ENCODE measurements around the gene FLOT2.
"Not testable (repeated sequence)": the region's sequence is repeated elsewhere in the genome, so short reads cannot be mapped to it uniquely, and the experiment has no call there.

FLOT2 gene

GRCh38 chr17:28848667-28849066, 48.9 kb downstream of the FLOT2 start:
- DNase-seq (ENCODE audit: low read depth); in situ Hi-C loops (cut with HindIII; ENCODE audit: low sequenced_read_pairs): not testable (repeated sequence)

DNA sequence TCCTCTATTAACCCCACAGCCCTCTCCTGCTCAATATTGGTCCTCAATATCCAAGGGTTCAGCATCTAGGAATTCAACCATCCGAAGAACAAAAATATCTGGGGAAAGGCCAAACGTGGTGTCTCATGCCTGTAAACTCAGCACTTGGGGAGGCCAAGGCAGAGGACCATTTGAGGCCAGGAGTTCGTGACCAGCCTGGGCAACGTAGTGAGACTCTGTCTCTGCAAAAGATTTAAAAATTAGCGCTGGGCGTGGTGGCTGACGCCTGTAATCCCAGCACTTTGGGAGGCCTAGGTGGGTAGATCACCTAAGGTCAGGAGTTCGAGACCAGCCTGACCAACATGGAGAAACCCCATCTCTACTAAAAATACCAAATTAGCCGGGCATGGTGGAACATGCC, 50.8 kb downstream of the FLOT2 start:
- DNase-seq (ENCODE audit: low read depth); H3K4me3 ChIP-seq (ENCODE audit: low read depth, low read length); in situ Hi-C loops (cut with HindIII; ENCODE audit: low sequenced_read_pairs): not testable (repeated sequence)

More at GRCh38 chr17:28848667-28849066, 48.9 kb downstream of the FLOT2 start:
- TF ChIP-seq CTCF (IDR thresholded peaks at IDR 0.05; ENCODE audit: low read depth, low read length, missing control alignments) = peak; percentile 33
- not testable (repeated sequence) for H3K4me3 ChIP-seq (ENCODE audit: low read depth, low read length)

GRCh38 chr17:28846231-28846630, 51.3 kb downstream of the FLOT2 start:
- TF ChIP-seq CTCF (IDR thresholded peaks at IDR 0.05; ENCODE audit: low read depth, low read length, missing control alignments) = no peak

GRCh38 chr17:28843816-28844148, 53.8 kb downstream of the FLOT2 start:
- no peak for TF ChIP-seq CTCF (IDR thresholded peaks at IDR 0.05; ENCODE audit: low read depth, low read length, missing control alignments)
- in situ Hi-C loops (cut with HindIII; ENCODE audit: low sequenced_read_pairs) = no loop called here
- no peak for DNase-seq (ENCODE audit: low read depth)
- no peak overlapping the region for H3K4me3 ChIP-seq (ENCODE audit: low read depth, low read length)

More at GRCh38 chr17:28846231-28846630, 51.3 kb downstream of the FLOT2 start:
- in situ Hi-C loops (cut with HindIII; ENCODE audit: low sequenced_read_pairs) = no loop called here
- DNase-seq (ENCODE audit: low read depth) = no peak
- H3K4me3 ChIP-seq (ENCODE audit: low read depth, low read length) = no peak overlapping the region

DNA sequence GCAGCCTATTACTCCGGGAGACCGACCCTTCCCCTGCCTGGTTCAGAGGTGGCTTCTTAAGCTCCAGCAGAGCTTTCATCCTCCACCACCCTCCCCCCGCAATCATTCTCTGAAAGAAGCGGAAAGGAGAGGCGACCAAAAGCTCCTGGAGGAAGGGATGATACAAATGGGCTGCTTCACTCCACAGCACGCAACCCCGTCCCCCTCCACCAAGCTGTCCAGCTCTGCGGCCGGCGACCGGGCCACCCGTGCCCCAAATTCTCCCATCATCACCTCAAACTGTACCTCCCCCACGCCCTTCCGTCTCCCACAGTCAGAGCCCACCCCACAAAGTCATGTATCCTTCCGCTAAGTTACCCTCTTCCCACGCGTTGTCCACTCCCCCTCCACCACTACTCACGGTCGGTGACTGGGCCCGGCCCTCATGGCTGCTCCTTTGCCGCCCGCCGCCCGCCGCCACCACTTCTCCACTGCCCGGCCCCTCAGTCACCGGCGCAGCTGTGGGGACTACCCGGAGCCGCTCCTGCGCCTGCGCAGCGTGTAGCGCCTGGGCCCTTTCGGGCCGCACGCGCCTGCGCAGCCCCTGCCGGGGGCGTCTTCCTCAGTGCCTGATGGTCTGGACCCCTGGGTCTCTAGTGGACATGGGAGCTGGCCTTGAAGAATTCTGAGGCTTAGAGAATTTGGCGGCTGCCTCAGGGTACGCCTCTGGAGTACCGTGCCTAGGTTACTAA, 55.1 kb downstream of the FLOT2 start, which contains the start of gene FAM222B:
FAM222B (minus strand) TSS at position 509 of the 731 bp plus-strand sequence. CDS start 76,123 bp downstream, outside the sequence.
- H3K4me3 ChIP-seq (ENCODE audit: low read depth, low read length) = peak within 1 kb of the TSS; percentile 95
- DNase-seq (ENCODE audit: low read depth) = peak; percentile 47
- TF ChIP-seq CTCF (IDR thresholded peaks at IDR 0.05; ENCODE audit: low read depth, low read length, missing control alignments) = no peak
- in situ Hi-C loops (cut with HindIII; ENCODE audit: low sequenced_read_pairs) = no loop called here

GRCh38 chr17:28841901-28842281, 55.6 kb downstream of the FLOT2 start:
- in situ Hi-C loops (cut with HindIII; ENCODE audit: low sequenced_read_pairs) = no loop called here
- peak overlapping the region; percentile 95 for H3K4me3 ChIP-seq (ENCODE audit: low read depth, low read length)
- no peak for TF ChIP-seq CTCF (IDR thresholded peaks at IDR 0.05; ENCODE audit: low read depth, low read length, missing control alignments)
- DNase-seq (ENCODE audit: low read depth) = no peak

- TF ChIP-seq CTCF (IDR thresholded peaks at IDR 0.05; ENCODE audit: low read depth, low read length, missing control alignments) = no peak
- in situ Hi-C loops (cut with HindIII; ENCODE audit: low sequenced_read_pairs) = no loop called here
- H3K4me3 ChIP-seq (ENCODE audit: low read depth, low read length) = no peak overlapping the region
- no peak for DNase-seq (ENCODE audit: low read depth)
These were observed 58.3 kb downstream of the FLOT2 start for GRCh38 chr17:28839221-28839620.

DNA sequence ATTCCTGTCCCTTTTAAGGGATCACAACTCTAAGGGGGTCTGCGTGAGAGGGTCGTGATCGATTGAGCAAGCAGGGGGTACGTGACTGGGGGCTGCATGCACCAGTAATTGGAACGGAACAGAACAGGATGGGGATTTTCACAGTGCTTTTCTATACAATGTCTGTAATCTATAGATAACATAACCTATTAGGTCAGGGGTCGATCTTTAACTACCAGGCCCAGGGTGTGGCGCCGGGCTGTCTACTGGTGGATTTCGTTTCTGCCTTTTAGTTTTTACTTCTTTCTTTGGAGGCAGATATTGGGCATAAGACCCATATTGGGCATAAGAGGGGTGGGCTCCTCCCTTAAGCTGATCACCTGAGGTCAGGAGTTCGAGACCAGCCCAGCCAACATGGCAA, 61.0 kb downstream of the FLOT2 start:
- in situ Hi-C loops (cut with HindIII; ENCODE audit: low sequenced_read_pairs); H3K4me3 ChIP-seq (ENCODE audit: low read depth, low read length); DNase-seq (ENCODE audit: low read depth): not testable (repeated sequence)

All from astrocyte of the cerebellum (primary cell).